ENCODE results near the gene LCNL1. TPM values are rescaled to one million over a fixed set of nuclear protein-coding genes. Genes with fewer than 3 reads are reported as not detected.
"Not testable (repeated sequence)": the region's sequence is repeated elsewhere in the genome, so short reads cannot be mapped to it uniquely, and the experiment has no call there.

The LCNL1 gene
- total RNA-seq, 5 donors from 2014 or later (not counting 1 experiment from before 2014, with no cell fraction given) = 0.29 to 2.2 (median 1.3) TPM

- Mint-ChIP-seq H3K27ac (peak overlapping the region; percentile 82 to 85), H3K4me3 (peak overlapping the region in 2 of 3 donors; percentile 64 to 72), H3K9me3 (no peaks in the 10 kb centered on the region), H3K27me3 (no peaks in the 10 kb centered on the region), H3K36me3 (no peaks in the 10 kb centered on the region), H3K4me1 (peaks cover 42 to 53% (median 43%) of the 10 kb centered on the region in 3 donors)
- Histone ChIP-seq H3K4me1 (ENCODE audit: control insufficient read depth in 1 of 2, extremely low read depth in 1 of 2, insufficient read depth in 2 of 2, low read length in 2 of 2) (peaks cover 13 to 74% of the 10 kb centered on the region in 2 experiments), H3K36me3 (ENCODE audit: control insufficient read depth in 2 of 2, extremely low read depth in 1 of 2, insufficient read depth in 1 of 2, low read length in 1 of 2) (no peaks in the 10 kb centered on the region), H3K27ac (ENCODE audit: low read length) (no peak overlapping the region), H3K4me3 (ENCODE audit: control insufficient read depth in 1 of 2, extremely low read depth in 1 of 2, low read length in 1 of 2) (no peak overlapping the region), H3K9me3 (no peaks in the 10 kb centered on the region), H3K27me3 (replicated peaks in 1 of 2; ENCODE audit: control insufficient read depth in 2 of 2, extremely low read depth in 1 of 2, insufficient read depth in 2 of 2, low read length in 1 of 2) (peaks cover 0 to 13% of the 10 kb centered on the region in 2 experiments)
- WGBS (ENCODE audit: insufficient coverage) = 73% methylated on average over 4 of the region's 10 CpGs
- ChIA-PET POLR2A (no interaction called here), CTCF (interaction anchor here in 1 of 2 donors (1.0 to 1.1 kb wide), 2 partner anchors 14 to 85 kb away, joined by 3 read pairs; no protein-coding TSS in a partner anchor)
- ATAC-seq (replicated peaks in 1 of 4) = no peak
- DNase-seq = peak in 7 of 35 experiments; percentile 19 to 53 (median 26)
Measured at GRCh38 chr9:137032858-137033257, 50.1 kb downstream of the LCNL1 start.

GRCh38 chr9:137033481-137033880, 50.7 kb downstream of the LCNL1 start:
- peaks cover 0 to 13% of the 10 kb centered on the region in 2 experiments for H3K27me3 ChIP-seq (replicated peaks in 1 of 2; ENCODE audit: control insufficient read depth in 2 of 2, extremely low read depth in 1 of 2, insufficient read depth in 2 of 2, low read length in 1 of 2)
- H3K27me3 Mint-ChIP-seq; H3K27ac ChIP-seq (ENCODE audit: low read length); H3K9me3 Mint-ChIP-seq; H3K9me3 ChIP-seq; H3K36me3 ChIP-seq (ENCODE audit: control insufficient read depth in 2 of 2, extremely low read depth in 1 of 2, insufficient read depth in 1 of 2, low read length in 1 of 2); H3K4me3 ChIP-seq (ENCODE audit: control insufficient read depth in 1 of 2, extremely low read depth in 1 of 2, low read length in 1 of 2); ATAC-seq (replicated peaks in 1 of 4); DNase-seq; POLR2A ChIA-PET; H3K36me3 Mint-ChIP-seq: not testable (repeated sequence)
- peaks cover 13 to 72% of the 10 kb centered on the region in 2 experiments for H3K4me1 ChIP-seq (ENCODE audit: control insufficient read depth in 1 of 2, extremely low read depth in 1 of 2, insufficient read depth in 2 of 2, low read length in 2 of 2)
- Mint-ChIP-seq H3K27ac (peak overlapping the region; percentile 77 to 85), H3K4me3 (peak overlapping the region; percentile 13 to 72 (median 64)), H3K4me1 (peaks cover 42 to 53% (median 43%) of the 10 kb centered on the region in 3 donors)
- CTCF ChIA-PET = interaction anchor here in 1 of 2 donors (1.2 kb wide), 1 partner anchor 13 kb away, joined by 5 read pairs; the partner anchor contains the start of gene NPDC1
- 100% methylated on average over 1 of the region's 5 CpGs for WGBS (ENCODE audit: insufficient coverage)

- POLR2A ChIA-PET = interaction anchor here in 1 of 2 donors (0.6 kb wide), 2 partner anchors 9 to 46 kb away, joined by 3 read pairs; no protein-coding TSS in a partner anchor
- H3K27me3 ChIP-seq (replicated peaks in 1 of 2; ENCODE audit: control insufficient read depth in 2 of 2, extremely low read depth in 1 of 2, insufficient read depth in 2 of 2, low read length in 1 of 2) = peaks cover 0 to 20% of the 10 kb centered on the region in 2 experiments
- Mint-ChIP-seq H3K27ac (peak overlapping the region; percentile 88 to 93), H3K4me3 (peak overlapping the region; percentile 59 to 82 (median 75)), H3K4me1 (peaks cover 38 to 47% (median 43%) of the 10 kb centered on the region in 3 donors), H3K27me3 (peaks cover 0 to 2% of the 10 kb centered on the region in 2 donors), H3K36me3 (no peaks in the 10 kb centered on the region), H3K9me3 (no peaks in the 10 kb centered on the region)
- ATAC-seq (replicated peaks in 1 of 4) (no peak), DNase-seq (no peak)
- CTCF ChIA-PET = interaction anchor here (0.5 to 1.9 kb wide), 13 partner anchors 9 to 256 kb away, joined by 3 to 19 read pairs (median 5); partner anchors contain the start of genes AJM1 (in 1 of the 2), NPDC1 (in 1 of the 2) and TMEM141 (in 1 of the 2)
- peaks cover 7 to 65% of the 10 kb centered on the region in 2 experiments for H3K4me1 ChIP-seq (ENCODE audit: control insufficient read depth in 1 of 2, extremely low read depth in 1 of 2, insufficient read depth in 2 of 2, low read length in 2 of 2)
- no peaks in the 10 kb centered on the region for H3K36me3 ChIP-seq (ENCODE audit: control insufficient read depth in 2 of 2, extremely low read depth in 1 of 2, insufficient read depth in 1 of 2, low read length in 1 of 2)
- H3K27ac ChIP-seq (ENCODE audit: low read length) = peak overlapping the region; percentile 67
- 8% methylated on average over 12 of the region's 15 CpGs for WGBS (ENCODE audit: insufficient coverage)
- peak overlapping the region in 1 of 2 donors; percentile 29 for H3K4me3 ChIP-seq (ENCODE audit: control insufficient read depth in 1 of 2, extremely low read depth in 1 of 2, low read length in 1 of 2)
- H3K9me3 ChIP-seq = no peaks in the 10 kb centered on the region
Measured at GRCh38 chr9:137034039-137034708, 51.4 kb downstream of the LCNL1 start.

- peaks cover 3 to 58% of the 10 kb centered on the region in 2 experiments for H3K4me1 ChIP-seq (ENCODE audit: control insufficient read depth in 1 of 2, extremely low read depth in 1 of 2, insufficient read depth in 2 of 2, low read length in 2 of 2)
- ChIA-PET POLR2A (interaction anchor here (0.6 kb wide), 2 partner anchors 47 to 247 kb away, joined by 3 read pairs; no protein-coding TSS in a partner anchor), CTCF (interaction anchor here (0.5 to 1.9 kb wide), 23 partner anchors 9 to 596 kb away, joined by 3 to 19 read pairs (median 4); partner anchors contain the start of genes AJM1 (in 1 of the 2), MAN1B1 (in 1 of the 2), NPDC1 (in 1 of the 2) and TMEM141 (in 1 of the 2))
- Mint-ChIP-seq H3K27ac (peak overlapping the region; percentile 88 to 93), H3K4me1 (peaks cover 32 to 40% (median 37%) of the 10 kb centered on the region in 3 donors), H3K9me3 (no peaks in the 10 kb centered on the region), H3K27me3 (peaks cover 0 to 2% of the 10 kb centered on the region in 2 donors), H3K36me3 (no peaks in the 10 kb centered on the region), H3K4me3 (peak overlapping the region; percentile 59 to 82 (median 75))
- peak overlapping the region; percentile 67 for H3K27ac ChIP-seq (ENCODE audit: low read length)
- DNase-seq (peak; percentile 68 to 95 (median 83)), ATAC-seq (replicated peaks in 1 of 4) (peak; percentile 80 to 88 (median 87))
- H3K36me3 ChIP-seq (ENCODE audit: control insufficient read depth in 2 of 2, extremely low read depth in 1 of 2, insufficient read depth in 1 of 2, low read length in 1 of 2) = no peaks in the 10 kb centered on the region
- H3K9me3 ChIP-seq = no peaks in the 10 kb centered on the region
- 2% methylated on average over 17 of the region's 24 CpGs for WGBS (ENCODE audit: insufficient coverage)
- H3K4me3 ChIP-seq (ENCODE audit: control insufficient read depth in 1 of 2, extremely low read depth in 1 of 2, low read length in 1 of 2) = peak overlapping the region; percentile 1 to 29
- peaks cover 0 to 22% of the 10 kb centered on the region in 2 experiments for H3K27me3 ChIP-seq (replicated peaks in 1 of 2; ENCODE audit: control insufficient read depth in 2 of 2, extremely low read depth in 1 of 2, insufficient read depth in 2 of 2, low read length in 1 of 2)
Measured at GRCh38 chr9:137034709-137035506, 52.1 kb downstream of the LCNL1 start.

Other genes with a start within 250 kb of the LCNL1 start
- 1 to 10 TPM; 1.3 to 2.8 (median 2.2) TPM for gene LCN10, start 240.1 kb upstream of the LCNL1 start, total RNA-seq
- gene LCN6, start 234.5 kb upstream of the LCNL1 start, total RNA-seq = not detected
- gene LCN8, start 224.8 kb upstream of the LCNL1 start, total RNA-seq = under 1 TPM in 1 of 5 donors, not detected in 4; 0.16 TPM
- not detected for gene LCN15, start 218.5 kb upstream of the LCNL1 start, total RNA-seq
- 10 to 100 TPM; 24.4 to 53.5 (median 45.8) TPM for gene TMEM141, start 191.6 kb upstream of the LCNL1 start, total RNA-seq
- gene CCDC183, start 186.7 kb upstream of the LCNL1 start, total RNA-seq = 1 to 10 TPM; 1.9 to 2.9 (median 2.3) TPM
- 10 to 100 TPM; 60.5 to 86.7 (median 82.8) TPM for gene RABL6, start 175.0 kb upstream of the LCNL1 start, total RNA-seq
- 1 to 10 TPM; 2.1 to 7.5 (median 5.1) TPM for gene AJM1, start 140.5 kb upstream of the LCNL1 start, total RNA-seq
- 10 to 100 TPM; 23.3 to 56.8 (median 43.5) TPM for gene PHPT1, start 133.6 kb upstream of the LCNL1 start, total RNA-seq
- gene MAMDC4, start 130.6 kb upstream of the LCNL1 start, total RNA-seq = 10 to 100 TPM in 1 of 5 donors, 1 to 10 TPM in 4; 3.0 to 10.7 (median 7.1) TPM
- 100 to 1,000 TPM; 236 to 314 (median 297) TPM for gene EDF1, start 116.7 kb upstream of the LCNL1 start, total RNA-seq
- 10 to 100 TPM; 20.9 to 38.7 (median 33.7) TPM for gene TRAF2, start 96.5 kb upstream of the LCNL1 start, total RNA-seq
- gene FBXW5, start 38.3 kb upstream of the LCNL1 start, total RNA-seq = 100 to 1,000 TPM in 3 of 5 donors, 10 to 100 TPM in 2; 60.9 to 161 (median 145) TPM
- gene C8G, start 37.8 kb upstream of the LCNL1 start, total RNA-seq = 1 to 10 TPM; 1.7 to 3.8 (median 3.2) TPM
- 1 to 10 TPM; 1.1 to 3.3 (median 2.2) TPM for gene LCN12, start 30.7 kb upstream of the LCNL1 start, total RNA-seq
- 10 to 100 TPM in 4 of 5 donors, 1 to 10 TPM in 1; 9.6 to 56.6 (median 26.4) TPM for gene PTGDS, start 5.5 kb upstream of the LCNL1 start, total RNA-seq
- gene PAXX, start 9.4 kb downstream of the LCNL1 start, total RNA-seq = 100 to 1,000 TPM in 4 of 5 donors, 10 to 100 TPM in 1; 81.3 to 173 (median 127) TPM
- gene CLIC3, start 13.6 kb downstream of the LCNL1 start, total RNA-seq = 10 to 100 TPM in 2 of 5 donors, 1 to 10 TPM in 3; 5.4 to 24.7 (median 8.0) TPM
- 100 to 1,000 TPM in 3 of 5 donors, 10 to 100 TPM in 2; 58.6 to 138 (median 121) TPM for gene ABCA2, start 45.2 kb downstream of the LCNL1 start, total RNA-seq
- 1 to 10 TPM; 1.1 to 7.7 (median 5.1) TPM for gene FUT7, start 49.1 kb downstream of the LCNL1 start, total RNA-seq
- 10 to 100 TPM; 32.4 to 76.7 (median 57.0) TPM for gene NPDC1, start 63.2 kb downstream of the LCNL1 start, total RNA-seq
- under 1 TPM in 1 of 5 donors, not detected in 4; 0.32 TPM for gene ENTPD2, start 71.1 kb downstream of the LCNL1 start, total RNA-seq
- gene SAPCD2, start 87.6 kb downstream of the LCNL1 start, total RNA-seq = 1 to 10 TPM in 1 of 5 donors, under 1 TPM in 4; 0.33 to 1.0 (median 0.83) TPM
- 10 to 100 TPM; 11.3 to 32.8 (median 19.3) TPM for gene UAP1L1, start 94.5 kb downstream of the LCNL1 start, total RNA-seq
- gene MAN1B1, start 104.0 kb downstream of the LCNL1 start, total RNA-seq = 10 to 100 TPM; 62.0 to 91.5 (median 84.8) TPM
- gene DPP7, start 131.7 kb downstream of the LCNL1 start, total RNA-seq = 100 to 1,000 TPM; 246 to 469 (median 425) TPM
- not detected for gene GRIN1, start 156.2 kb downstream of the LCNL1 start, total RNA-seq
- not detected for gene LRRC26, start 187.1 kb downstream of the LCNL1 start, total RNA-seq
- not detected for gene TMEM210, start 189.1 kb downstream of the LCNL1 start, total RNA-seq
- 100 to 1,000 TPM; 133 to 142 (median 141) TPM for gene ANAPC2, start 205.6 kb downstream of the LCNL1 start, total RNA-seq
- 10 to 100 TPM; 37.0 to 71.6 (median 64.0) TPM for gene SSNA1, start 205.7 kb downstream of the LCNL1 start, total RNA-seq
- 10 to 100 TPM in 3 of 5 donors, 1 to 10 TPM in 2; 5.8 to 12.8 (median 12.1) TPM for gene TPRN, start 217.7 kb downstream of the LCNL1 start, total RNA-seq
- gene TMEM203, start 222.7 kb downstream of the LCNL1 start, total RNA-seq = 10 to 100 TPM; 23.7 to 44.7 (median 42.1) TPM
- gene NDOR1, start 222.7 kb downstream of the LCNL1 start, total RNA-seq = 10 to 100 TPM; 27.6 to 46.7 (median 45.4) TPM
- 1 to 10 TPM in 3 of 5 donors, under 1 TPM in 2; 0.56 to 1.6 (median 1.5) TPM for gene RNF208, start 239.2 kb downstream of the LCNL1 start, total RNA-seq
- gene CYSRT1, start 242.2 kb downstream of the LCNL1 start, total RNA-seq = under 1 TPM in 4 of 5 donors, not detected in 1; 0.32 to 0.58 (median 0.45) TPM
- gene RNF224, start 244.5 kb downstream of the LCNL1 start, total RNA-seq = not detected
- not detected for gene SLC34A3, start 247.9 kb downstream of the LCNL1 start, total RNA-seq

Measured in T-cell (primary cell).